HCT116 (cell line): ENCODE measurements around the gene FRK. TPM values are rescaled to one million over a fixed set of nuclear protein-coding genes. Genes with fewer than 3 reads are reported as not detected.

ENCODE experiments used
- ATAC-seq: fragments of 200-7000 bp; cut with Tn5 transposase; 2 replicates; pipeline ENCODE4 v1.9.1; 2020; ENCODE audit warnings: mild to moderate bottlenecking, moderate library complexity
- BruUV-seq: library from RNA; stranded (reverse); fragments of 400-500 nt; replicated peaks from 2 replicates; lab custom pipeline; 2021; lab: Mats Ljungman, UMichigan
- CTCF ChIA-PET: fragments of 300-600 bp; sonication (Branson Sonifier 250); formaldehyde crosslinking; loops from one replicate; lab custom pipeline; 2021; ENCODE audit warnings: antibody characterized with exemption; lab: Charles Lee
- POLR2A ChIA-PET: fragments of 300-600, 350-600 bp; sonication (Branson Sonifier 250); formaldehyde crosslinking; loops from one replicate; lab custom pipeline; 2021; ENCODE audit warnings: antibody characterized with exemption; lab: Charles Lee
- RAD21 ChIA-PET, 2 experiments: fragments of 300-600 bp; sonication (Branson Sonifier 250); formaldehyde crosslinking; loops; one replicate each; lab custom pipeline; 2023; ENCODE audit warnings: low total read pairs in 2 of 2; ENCODE audit not compliant: uncharacterized antibody in 2 of 2, unreplicated experiment in 2 of 2, low non-redundant PET in 1 of 2; lab: Charles Lee
- DNase-seq: peaks from one replicate; pipeline ENCODE4 v3.0.0-alpha.2; 2010; ENCODE audit warnings: low read depth, low spot score
- H2AFZ ChIP-seq: fragments of 200-600 bp; shearing (Covaris generic), sonication (generic); 2 replicates; pipeline ENCODE4 v1.6.1; 2017; ENCODE audit warnings: low read depth, mixed run types, mixed read lengths, antibody characterized with exemption, low read length; ENCODE audit not compliant: poor library complexity, severe bottlenecking
- H3K27ac ChIP-seq: 2 replicates; pipeline ENCODE4 v1.5.1; 2012; ENCODE audit warnings: low read depth, low read length
- H3K27me3 ChIP-seq: fragments of 200-600 bp; sonication (generic); 2 replicates; pipeline ENCODE4 v1.6.1; 2016; ENCODE audit warnings: mixed run types, low read length, mixed read lengths; ENCODE audit not compliant: insufficient read depth
- H3K36me3 ChIP-seq, 2 experiments: fragments of 200-500 bp in 1 of 2; fragments of 200-600 bp in 1 of 2; sonication (Bioruptor generic) in 1 of 2; sonication (generic) in 1 of 2; 2 replicates each; pipeline versions ENCODE4 v1.5.1 to v1.6.1; 2014 to 2016; ENCODE audit warnings: low read length in 2 of 2, inconsistent platforms in 1 of 2, mixed read lengths in 1 of 2, mixed run types in 1 of 2; ENCODE audit not compliant: insufficient read depth in 2 of 2, control insufficient read depth in 1 of 2
- H3K4me1 ChIP-seq, 2 experiments: fragments of 200-600 bp in 1 of 2; sonication (generic) in 1 of 2; 2 replicates each; pipeline versions ENCODE4 v1.5.1 to v1.6.1; 2012 to 2017; ENCODE audit warnings: low read length in 2 of 2, inconsistent platforms in 1 of 2, mild to moderate bottlenecking in 1 of 2, mixed read lengths in 1 of 2, mixed run types in 1 of 2, moderate library complexity in 1 of 2; ENCODE audit not compliant: insufficient read depth in 2 of 2, control insufficient read depth in 1 of 2
- H3K4me2 ChIP-seq: fragments of 200-600 bp; sonication (generic); 2 replicates; pipeline ENCODE4 v1.6.1; 2017; ENCODE audit warnings: mixed run types, low read length, mixed read lengths
- H3K4me3 ChIP-seq, 2 experiments: fragments of 200-600 bp in 1 of 2; sonication (generic) in 1 of 2; replicated peaks in 1 of 2; 2 replicates each; pipeline ENCODE4 v1.5.1; 2011 to 2016; ENCODE audit warnings: low read length in 2 of 2, control low read depth in 1 of 2, low read depth in 1 of 2, mild to moderate bottlenecking in 1 of 2, mixed read lengths in 1 of 2, mixed run types in 1 of 2
- H3K79me2 ChIP-seq: fragments of 200-600 bp; sonication (generic); 2 replicates; pipeline ENCODE4 v1.6.1; 2017; ENCODE audit warnings: mild to moderate bottlenecking, mixed run types, low read length, moderate library complexity, mixed read lengths; ENCODE audit not compliant: insufficient read depth
- H3K9ac ChIP-seq: fragments of 200-600 bp; sonication (generic); 2 replicates; pipeline ENCODE4 v1.6.1; 2016; ENCODE audit warnings: low read length, mixed read lengths
- H3K9me2 ChIP-seq: fragments of 200-600 bp; sonication (generic), shearing (Covaris generic); 2 replicates; pipeline ENCODE4 v1.6.1; 2017; ENCODE audit warnings: mixed run types, mild to moderate bottlenecking, moderate library complexity; ENCODE audit not compliant: insufficient read depth
- H3K9me3 ChIP-seq, 2 experiments: fragments of 200-500 bp in 1 of 2; fragments of 200-600 bp in 1 of 2; sonication (Bioruptor generic) in 1 of 2; sonication (generic) in 1 of 2; 2 replicates each; pipeline ENCODE4 v1.6.1; 2014 to 2017; ENCODE audit warnings: low read length in 2 of 2, mixed read lengths in 2 of 2, inconsistent platforms in 1 of 2, low read depth in 1 of 2, mild to moderate bottlenecking in 1 of 2, mixed run types in 1 of 2, moderate library complexity in 1 of 2; ENCODE audit not compliant: control insufficient read depth in 1 of 2, insufficient read depth in 1 of 2
- H4K20me1 ChIP-seq: fragments of 200-600 bp; sonication (generic), shearing (Covaris generic); 2 replicates; pipeline ENCODE4 v1.6.1; 2017; ENCODE audit warnings: mixed run types, mild to moderate bottlenecking, moderate library complexity; ENCODE audit not compliant: insufficient read depth
- CBX3 ChIP-seq: IDR thresholded peaks from 2 replicates; pipeline ENCODE4 v1.6.1; 2012; ENCODE audit warnings: low read depth
- EGR1 ChIP-seq: IDR thresholded peaks from 2 replicates; pipeline ENCODE4 v1.6.1; 2012; ENCODE audit warnings: low read depth
- EZH2 ChIP-seq: fragments of 200-600 bp; sonication (generic); IDR thresholded peaks from 2 replicates; pipeline ENCODE4 v1.6.1; 2017; ENCODE audit warnings: antibody characterized with exemption, mixed run types
- FOSL1 ChIP-seq: IDR thresholded peaks from 2 replicates; pipeline ENCODE4 v1.6.1; 2012; ENCODE audit warnings: low read depth
- JUND ChIP-seq: IDR thresholded peaks from 2 replicates; pipeline ENCODE4 v1.6.1; 2012
- POLR2A ChIP-seq: IDR thresholded peaks from 2 replicates; pipeline ENCODE4 v1.7.0; 2011; ENCODE audit warnings: borderline replicate concordance; ENCODE audit not compliant: insufficient read depth, insufficient read length; ENCODE audit errors: extremely low read depth
- RAD21 ChIP-seq: IDR thresholded peaks from 2 replicates; pipeline ENCODE4 v1.6.1; 2012; ENCODE audit warnings: low read depth, mild to moderate bottlenecking
- REST ChIP-seq: IDR thresholded peaks from 2 replicates; pipeline ENCODE4 v1.6.1; 2012; ENCODE audit warnings: low read depth
- YY1 ChIP-seq: IDR thresholded peaks from 2 replicates; pipeline ENCODE4 v1.6.1; 2011; ENCODE audit warnings: low read length, low read depth, moderate library complexity, mild to moderate bottlenecking; ENCODE audit not compliant: insufficient replicate concordance; ENCODE audit errors: extremely low read depth
- ZBTB33 ChIP-seq: IDR thresholded peaks from 2 replicates; pipeline ENCODE4 v1.6.1; 2011; ENCODE audit warnings: mild to moderate bottlenecking, low read length, moderate library complexity; ENCODE audit not compliant: insufficient replicate concordance; ENCODE audit errors: extremely low read depth
- ZFX ChIP-seq: fragments of 450-650 bp; IDR thresholded peaks from 2 replicates; pipeline ENCODE4 v1.6.1; 2017
- ZNF274 ChIP-seq: fragments of 200-500 bp; sonication (Bioruptor generic); IDR thresholded peaks from 2 replicates; pipeline ENCODE4 v1.6.1; 2014; ENCODE audit warnings: mild to moderate bottlenecking, low read depth, low read length, inconsistent platforms
- intact Hi-C: fragments of 100-400 bp; cut with micrococcal nuclease; formaldehyde crosslinking; loops from 2 replicates; pipeline ENCODE4 v1.10.0; 2022
- total RNA-seq: library from RNA; stranded (reverse); gene quantifications from one replicate; pipeline ENCODE4 v1.2.1, GENCODE V29; 2021; ENCODE audit not compliant: unreplicated experiment

The FRK gene
- total RNA-seq, 1 experiment from 2014 or later = 3.7 TPM

DNA sequence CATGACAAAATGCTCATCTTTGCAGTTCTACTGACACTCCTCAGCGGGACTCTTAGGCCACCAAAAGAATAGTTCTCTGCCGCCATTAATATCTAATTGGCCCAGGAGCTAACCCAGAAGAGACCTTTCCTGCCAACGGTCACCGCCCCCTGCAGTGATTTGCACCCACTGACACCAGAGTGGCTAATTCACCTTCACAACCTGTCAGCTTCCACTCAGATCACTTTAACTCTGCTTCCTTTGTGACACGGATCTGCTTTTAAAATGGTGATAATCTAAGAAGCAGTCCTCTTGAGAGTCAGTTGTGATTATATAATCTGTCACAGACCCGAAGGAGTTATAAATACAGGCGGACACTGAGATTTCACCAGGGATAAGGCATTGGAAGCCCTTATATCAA is 172.8 kb downstream of the FRK start:
- Histone ChIP-seq H3K36me3 (no peaks in the 10 kb centered on the region), H3K27ac (no peak overlapping the region)
- TF ChIP-seq RAD21 (no peak), EZH2 (no peak), REST (no peak), ZBTB33 (no peak), JUND (no peak), ZFX (no peak), CBX3 (no peak), POLR2A (no peak), ZNF274 (no peak), FOSL1 (no peak), YY1 (no peak), EGR1 (no peak)
- TF ChIP-seq, all 23 proteins: peak for 0
- H3K4me3 ChIP-seq = no peak overlapping the region
- H2AFZ ChIP-seq = no peak overlapping the region
- no peak overlapping the region for H3K4me2 ChIP-seq
- no peaks in the 10 kb centered on the region for H3K9me3 ChIP-seq
- intact Hi-C loops = no loop called here
- no peak for ATAC-seq
- H3K27me3 ChIP-seq = peaks cover 10% of the 10 kb centered on the region; the same call in 1 of the 2 replicates
- H3K79me2 ChIP-seq = no peaks in the 10 kb centered on the region
- ChIA-PET RAD21 (no interaction called here), POLR2A (no interaction called here), CTCF (no interaction called here)
- BruUV-seq = no TSS peak
- DNase-seq = no peak
- H3K4me1 ChIP-seq = peaks cover 0 to 8% of the 10 kb centered on the region in 2 experiments; a peak in 1 of 4 replicates
- H3K9ac ChIP-seq = no peak overlapping the region
- no peaks in the 10 kb centered on the region for H3K9me2 ChIP-seq
- no peaks in the 10 kb centered on the region for H4K20me1 ChIP-seq
